NB4 (cell line): Measurements from ENCODE around the gene CKAP5.

Experiments used
- MAX ChIP-seq: IDR thresholded peaks from 2 replicates; pipeline ENCODE4 v1.6.1; 2011; ENCODE audit warnings: low read depth, low read length
- MYC ChIP-seq: IDR thresholded peaks from 2 replicates; pipeline ENCODE4 v1.6.1; 2011; ENCODE audit warnings: low read depth, low read length
- POLR2A ChIP-seq: IDR thresholded peaks from 2 replicates; pipeline ENCODE4 v1.6.1; 2011; ENCODE audit warnings: mild to moderate bottlenecking; ENCODE audit not compliant: insufficient read length; ENCODE audit errors: extremely low read depth
- TF ChIP-seq, protein P1 (sequence below): IDR thresholded peaks from one replicate; pipeline ENCODE4 v1.5.1; 2012; ENCODE audit warnings: low read depth, low read length

DNA sequence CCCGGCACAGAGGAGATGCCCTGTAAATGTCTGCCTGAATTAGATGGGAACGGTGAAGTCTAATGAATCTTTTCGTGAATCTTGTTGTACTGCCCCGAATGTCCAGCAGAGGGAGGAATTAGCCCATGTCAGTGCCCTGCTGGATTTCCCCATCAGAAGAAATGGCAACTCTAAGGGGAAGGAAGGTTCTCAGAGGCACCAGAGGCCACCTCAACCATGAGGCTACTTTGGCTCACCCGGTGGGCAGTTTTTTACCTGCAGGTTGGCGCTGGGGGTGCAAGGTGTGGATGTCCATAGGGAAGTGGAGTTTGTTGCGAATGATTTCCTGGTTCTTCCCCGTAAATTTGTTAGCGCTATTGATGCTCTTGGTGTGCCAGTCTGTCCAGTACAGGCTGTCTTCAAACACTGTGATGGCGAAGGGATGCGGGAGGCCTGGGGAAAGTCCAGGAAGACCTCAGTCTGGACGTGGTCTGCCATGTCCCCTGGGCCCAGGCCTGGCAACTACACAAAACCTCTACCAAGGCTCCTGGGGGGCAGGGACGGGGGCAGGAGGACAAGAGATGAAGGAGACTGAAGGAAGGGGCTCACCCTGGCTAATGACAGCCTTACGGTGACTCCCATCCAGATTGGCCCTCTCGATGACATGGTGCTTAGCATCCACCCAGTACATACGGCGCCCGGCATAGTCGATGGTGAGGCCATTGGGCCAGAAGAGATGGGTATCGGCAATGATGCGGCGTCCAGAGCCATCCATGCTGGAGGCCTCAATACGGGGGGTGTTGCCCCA, 43.8 kb upstream of the CKAP5 start:
- no peak for TF ChIP-seq POLR2A
- no peak; the same call in 1 of the 2 replicates for TF ChIP-seq MAX
- TF ChIP-seq, protein P1, sequence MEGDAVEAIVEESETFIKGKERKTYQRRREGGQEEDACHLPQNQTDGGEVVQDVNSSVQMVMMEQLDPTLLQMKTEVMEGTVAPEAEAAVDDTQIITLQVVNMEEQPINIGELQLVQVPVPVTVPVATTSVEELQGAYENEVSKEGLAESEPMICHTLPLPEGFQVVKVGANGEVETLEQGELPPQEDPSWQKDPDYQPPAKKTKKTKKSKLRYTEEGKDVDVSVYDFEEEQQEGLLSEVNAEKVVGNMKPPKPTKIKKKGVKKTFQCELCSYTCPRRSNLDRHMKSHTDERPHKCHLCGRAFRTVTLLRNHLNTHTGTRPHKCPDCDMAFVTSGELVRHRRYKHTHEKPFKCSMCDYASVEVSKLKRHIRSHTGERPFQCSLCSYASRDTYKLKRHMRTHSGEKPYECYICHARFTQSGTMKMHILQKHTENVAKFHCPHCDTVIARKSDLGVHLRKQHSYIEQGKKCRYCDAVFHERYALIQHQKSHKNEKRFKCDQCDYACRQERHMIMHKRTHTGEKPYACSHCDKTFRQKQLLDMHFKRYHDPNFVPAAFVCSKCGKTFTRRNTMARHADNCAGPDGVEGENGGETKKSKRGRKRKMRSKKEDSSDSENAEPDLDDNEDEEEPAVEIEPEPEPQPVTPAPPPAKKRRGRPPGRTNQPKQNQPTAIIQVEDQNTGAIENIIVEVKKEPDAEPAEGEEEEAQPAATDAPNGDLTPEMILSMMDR: peak; percentile 82
- no peak for TF ChIP-seq MYC
